ENCODE data around the gene ACACB. TPM values are rescaled to one million over a fixed set of nuclear protein-coding genes. Genes with fewer than 3 reads are reported as not detected.

Gene ACACB
- total and polyA plus RNA-seq, 2 donors (not counting 3 experiments of a cell fraction or from before 2014, with no cell fraction given) = 1.3 to 5.7 TPM

DNA sequence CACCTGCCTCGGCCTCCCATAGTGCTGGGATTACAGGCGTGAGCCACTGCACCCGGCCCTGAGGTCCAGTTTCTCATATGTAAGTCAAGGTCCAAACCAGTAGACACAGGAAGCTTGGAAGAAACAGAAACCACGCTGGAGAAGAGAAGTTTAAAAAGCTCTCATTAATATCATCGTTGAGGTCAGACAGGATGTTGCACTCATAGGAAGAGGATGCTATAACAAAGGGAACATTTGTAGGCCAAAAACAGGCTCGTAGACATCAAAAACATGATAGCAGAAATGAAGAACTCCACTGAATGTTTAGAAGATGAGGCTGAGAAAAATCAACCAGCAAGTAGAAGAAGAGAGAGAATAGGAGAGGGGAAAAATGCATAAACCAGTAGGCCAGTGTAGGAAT, 46.8 kb downstream of the ACACB start:
- Histone ChIP-seq H3K9me3 (replicated peaks; ENCODE audit: control insufficient read depth, insufficient read depth, low read length) (no peaks in the 10 kb centered on the region), H3K9ac (replicated peaks; ENCODE audit: extremely low read depth, insufficient read depth, low read length) (no peak overlapping the region), H3K79me2 (ENCODE audit: control insufficient read depth, insufficient read depth, low read length) (no peaks in the 10 kb centered on the region), H3K27ac (ENCODE audit: insufficient read depth, low read depth, low read length) (no peak overlapping the region), H3K4me2 (ENCODE audit: insufficient read depth, low read length) (no peak overlapping the region), H3K9me1 (replicated peaks; ENCODE audit: control insufficient read depth, extremely low read depth, insufficient read depth, low read length) (no peaks in the 10 kb centered on the region), H2AFZ (ENCODE audit: low read depth, low read length) (no peak overlapping the region), H3K27me3 (ENCODE audit: control insufficient read depth in 2 of 2, insufficient read depth in 2 of 2, low read length in 2 of 2) (no peaks in the 10 kb centered on the region), H3K36me3 (ENCODE audit: control insufficient read depth in 2 of 2, extremely low read depth in 1 of 2, insufficient read depth in 2 of 2, low read length in 2 of 2) (no peaks in the 10 kb centered on the region), H4K20me1 (replicated peaks; ENCODE audit: control insufficient read depth, extremely low read depth, insufficient read depth, low read length) (no peaks in the 10 kb centered on the region), H3K4me1 (ENCODE audit: control insufficient read depth, extremely low read depth, insufficient read depth, low read length) (no peaks in the 10 kb centered on the region), H3K4me3 (replicated peaks in 1 of 3; ENCODE audit: insufficient read depth in 1 of 3, low read depth in 1 of 3, low read length in 3 of 3) (no peak overlapping the region)
- DNase-seq (ENCODE audit: low read depth, low spot score) (no peak), FAIRE-seq (peak; percentile 52)
- no TSS peak for BruUV-seq (replicated peaks)
- POLR2A ChIA-PET = no interaction called here
- CTCF ChIA-PET = interaction anchor here (1.1 to 1.5 kb wide), 2 partner anchors 12 to 14 kb away, joined by 3 read pairs; no protein-coding TSS in a partner anchor
- TF ChIP-seq JUN (IDR thresholded peaks at IDR 0.05; ENCODE audit: borderline replicate concordance, insufficient read depth, insufficient read length, low read depth) (no peak), FOS (IDR thresholded peaks at IDR 0.05; ENCODE audit: borderline replicate concordance, insufficient read depth, low read length) (no peak), POLR2A (IDR thresholded peaks at IDR 0.05; ENCODE audit: low read depth, low read length) (no peak), POLR2AphosphoS5 (IDR thresholded peaks at IDR 0.05; ENCODE audit: insufficient read depth, low read depth, low read length) (no peak), MYC (IDR thresholded peaks at IDR 0.05; ENCODE audit: low read depth, low read length) (no peak), EZH2 (IDR thresholded peaks at IDR 0.05; ENCODE audit: borderline replicate concordance, low read depth, low read length, severe bottlenecking) (no peak), GATA2 (IDR thresholded peaks at IDR 0.05; ENCODE audit: insufficient read depth, insufficient read length, low read depth, low read length) (no peak)
- TF ChIP-seq, protein P1, sequence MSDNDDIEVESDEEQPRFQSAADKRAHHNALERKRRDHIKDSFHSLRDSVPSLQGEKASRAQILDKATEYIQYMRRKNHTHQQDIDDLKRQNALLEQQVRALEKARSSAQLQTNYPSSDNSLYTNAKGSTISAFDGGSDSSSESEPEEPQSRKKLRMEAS (IDR thresholded peaks at IDR 0.05; ENCODE audit: insufficient read depth, insufficient read length) = no peak
- TF ChIP-seq, protein P2, sequence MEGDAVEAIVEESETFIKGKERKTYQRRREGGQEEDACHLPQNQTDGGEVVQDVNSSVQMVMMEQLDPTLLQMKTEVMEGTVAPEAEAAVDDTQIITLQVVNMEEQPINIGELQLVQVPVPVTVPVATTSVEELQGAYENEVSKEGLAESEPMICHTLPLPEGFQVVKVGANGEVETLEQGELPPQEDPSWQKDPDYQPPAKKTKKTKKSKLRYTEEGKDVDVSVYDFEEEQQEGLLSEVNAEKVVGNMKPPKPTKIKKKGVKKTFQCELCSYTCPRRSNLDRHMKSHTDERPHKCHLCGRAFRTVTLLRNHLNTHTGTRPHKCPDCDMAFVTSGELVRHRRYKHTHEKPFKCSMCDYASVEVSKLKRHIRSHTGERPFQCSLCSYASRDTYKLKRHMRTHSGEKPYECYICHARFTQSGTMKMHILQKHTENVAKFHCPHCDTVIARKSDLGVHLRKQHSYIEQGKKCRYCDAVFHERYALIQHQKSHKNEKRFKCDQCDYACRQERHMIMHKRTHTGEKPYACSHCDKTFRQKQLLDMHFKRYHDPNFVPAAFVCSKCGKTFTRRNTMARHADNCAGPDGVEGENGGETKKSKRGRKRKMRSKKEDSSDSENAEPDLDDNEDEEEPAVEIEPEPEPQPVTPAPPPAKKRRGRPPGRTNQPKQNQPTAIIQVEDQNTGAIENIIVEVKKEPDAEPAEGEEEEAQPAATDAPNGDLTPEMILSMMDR (IDR thresholded peaks at IDR 0.05; ENCODE audit: extremely low read depth in 1 of 2, insufficient read depth in 1 of 2, low read depth in 1 of 2, low read length in 2 of 2) = no peak
- intact Hi-C loops (cut with micrococcal nuclease) = no loop called here
- dilution Hi-C loops (cut with MboI; ENCODE audit: extremely low pct_ligation_motif_present, low sequenced_read_pairs) = no loop called here

Data from endothelial cell of umbilical vein (primary cell).